DOHH2 (cell line): Measurements from ENCODE around the gene ROR2.

Experiments used
- H3F3A ChIP-seq: fragments of 200-600 bp; sonication (generic), shearing (Covaris generic); 2 replicates; pipeline ENCODE4 v1.6.0; 2016; ENCODE audit warnings: antibody characterized with exemption, mild to moderate bottlenecking; ENCODE audit not compliant: control insufficient read depth, insufficient read depth
- H3K27ac ChIP-seq: fragments of 200-600 bp; sonication (generic); 2 replicates; pipeline ENCODE4 v1.5.1; 2014; ENCODE audit warnings: low read depth, mild to moderate bottlenecking, low read length, moderate library complexity
- H3K27me3 ChIP-seq: fragments of 200-600 bp; sonication (generic); 2 replicates; pipeline ENCODE4 v1.6.1; 2014; ENCODE audit warnings: mild to moderate bottlenecking, low read length, mixed read lengths; ENCODE audit not compliant: control insufficient read depth
- H3K36me3 ChIP-seq: fragments of 200-600 bp; sonication (generic); 2 replicates; pipeline ENCODE4 v1.6.1; 2014; ENCODE audit warnings: mild to moderate bottlenecking, low read length, moderate library complexity, mixed read lengths; ENCODE audit not compliant: control insufficient read depth
- H3K4me1 ChIP-seq: fragments of 200-600 bp; sonication (generic); 2 replicates; pipeline ENCODE4 v1.6.1; 2014; ENCODE audit warnings: mild to moderate bottlenecking, low read length, mixed read lengths; ENCODE audit not compliant: control insufficient read depth
- H3K4me2 ChIP-seq: fragments of 200-600 bp; sonication (generic); 2 replicates; pipeline ENCODE4 v1.6.0; 2014; ENCODE audit warnings: mild to moderate bottlenecking, low read length, moderate library complexity
- H3K4me3 ChIP-seq: fragments of 200-600 bp; sonication (generic); 2 replicates; pipeline ENCODE4 v1.5.1; 2014; ENCODE audit warnings: mild to moderate bottlenecking, low read length, mixed read lengths
- H3K79me2 ChIP-seq: fragments of 200-600 bp; sonication (generic); 2 replicates; pipeline ENCODE4 v1.6.1; 2014; ENCODE audit warnings: mild to moderate bottlenecking, low read length, mixed read lengths; ENCODE audit not compliant: control insufficient read depth
- H3K9me2 ChIP-seq: fragments of 200-600 bp; sonication (generic); replicated peaks from 2 replicates; pipeline ENCODE4 v1.6.1; 2014; ENCODE audit warnings: mild to moderate bottlenecking, low read length, mixed read lengths; ENCODE audit not compliant: control insufficient read depth
- H3K9me3 ChIP-seq: fragments of 200-600 bp; sonication (generic); 2 replicates; pipeline ENCODE4 v1.6.1; 2014; ENCODE audit warnings: antibody characterized with exemption, low read length, mixed read lengths; ENCODE audit not compliant: control insufficient read depth, insufficient read depth
- H4K20me1 ChIP-seq: fragments of 200-600 bp; sonication (generic); 2 replicates; pipeline ENCODE4 v1.6.0; 2014; ENCODE audit warnings: low read depth, mild to moderate bottlenecking, antibody characterized with exemption, low read length, moderate library complexity; ENCODE audit not compliant: control insufficient read depth, insufficient read depth
- CTCF ChIP-seq: fragments of 200-600 bp; sonication (generic); IDR thresholded peaks from one replicate; pipeline ENCODE4 v1.5.1; 2014; ENCODE audit warnings: antibody characterized with exemption, mild to moderate bottlenecking, low read depth, low read length; ENCODE audit not compliant: poor library complexity, severe bottlenecking
- EZH2phosphoT487 ChIP-seq: fragments of 200-600 bp; sonication (generic); IDR thresholded peaks from 2 replicates; pipeline ENCODE4 v1.6.1; 2017; ENCODE audit warnings: borderline replicate concordance, mild to moderate bottlenecking, antibody characterized with exemption, low read length, moderate library complexity, mixed read lengths

Gene ROR2

GRCh38 chr9:91832322-91832721 lies 117.7 kb downstream of the ROR2 start:
- Histone ChIP-seq H3K79me2 (no peaks in the 10 kb centered on the region), H4K20me1 (no peaks in the 10 kb centered on the region), H3K4me3 (no peak overlapping the region), H3F3A (no peaks in the 10 kb centered on the region), H3K4me2 (no peak overlapping the region), H3K36me3 (no peaks in the 10 kb centered on the region), H3K9me2 (no peaks in the 10 kb centered on the region), H3K4me1 (no peaks in the 10 kb centered on the region), H3K27ac (no peak overlapping the region), H3K9me3 (no peaks in the 10 kb centered on the region), H3K27me3 (peaks cover 5% of the 10 kb centered on the region; the same call in 1 of the 2 replicates)
- no peak for TF ChIP-seq EZH2phosphoT487
- TF ChIP-seq CTCF = no peak

DNA sequence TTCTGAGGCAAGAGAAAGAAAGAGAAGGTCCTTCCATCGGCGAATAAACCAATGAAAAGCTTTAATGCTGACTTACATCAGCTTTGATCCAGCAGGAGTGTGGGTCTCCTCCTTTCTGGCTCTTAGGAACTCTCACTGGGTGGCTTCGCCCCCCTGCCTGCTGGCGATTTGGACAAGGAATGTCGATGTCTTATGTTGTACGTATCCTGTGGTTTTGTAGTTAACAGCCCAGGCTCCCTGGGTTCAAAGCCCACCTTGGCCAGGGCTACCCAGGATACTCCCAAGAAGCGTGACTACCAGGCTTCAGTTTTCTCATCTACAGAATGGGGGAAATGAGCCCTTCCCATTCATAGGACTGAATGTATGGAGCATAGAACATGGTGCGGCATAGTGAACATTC lies 124.2 kb downstream of the ROR2 start:
- no peaks in the 10 kb centered on the region for H3K9me3 ChIP-seq
- H3K4me1 ChIP-seq = no peaks in the 10 kb centered on the region
- no peaks in the 10 kb centered on the region for H3F3A ChIP-seq
- no peaks in the 10 kb centered on the region; the same call in 1 of the 2 replicates for H3K27me3 ChIP-seq
- no peaks in the 10 kb centered on the region for H4K20me1 ChIP-seq
- H3K36me3 ChIP-seq = no peaks in the 10 kb centered on the region
- H3K9me2 ChIP-seq = no peaks in the 10 kb centered on the region
- TF ChIP-seq EZH2phosphoT487 = no peak
- no peak for TF ChIP-seq CTCF
- H3K4me2 ChIP-seq = no peak overlapping the region
- H3K79me2 ChIP-seq = no peaks in the 10 kb centered on the region
- no peak overlapping the region for H3K4me3 ChIP-seq
- H3K27ac ChIP-seq = no peak overlapping the region

DNA sequence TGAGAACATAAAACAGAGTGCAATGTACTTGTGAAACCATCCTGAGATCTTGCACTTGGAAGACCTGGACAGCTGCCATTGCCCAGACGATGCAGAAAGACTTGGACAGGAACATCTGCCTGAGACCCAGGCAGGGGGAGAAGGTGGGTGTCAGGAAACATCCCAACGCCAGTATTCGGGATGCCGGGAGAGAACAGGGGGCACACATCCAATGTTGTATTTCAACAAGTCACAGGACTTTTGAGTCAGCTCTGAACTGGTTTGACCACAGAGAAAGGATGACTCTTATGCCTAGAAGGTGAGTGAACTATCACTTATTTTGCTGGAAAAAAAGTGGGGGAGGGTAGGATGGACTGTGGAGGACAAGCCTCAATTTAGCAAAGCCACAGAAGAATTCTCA lies 124.6 kb downstream of the ROR2 start:
- H3K27ac ChIP-seq = no peak overlapping the region
- no peaks in the 10 kb centered on the region for H3F3A ChIP-seq
- H4K20me1 ChIP-seq = no peaks in the 10 kb centered on the region
- H3K9me3 ChIP-seq = no peaks in the 10 kb centered on the region
- no peak overlapping the region for H3K4me3 ChIP-seq
- H3K4me2 ChIP-seq = no peak overlapping the region
- no peaks in the 10 kb centered on the region for H3K4me1 ChIP-seq
- no peaks in the 10 kb centered on the region for H3K9me2 ChIP-seq
- H3K36me3 ChIP-seq = no peaks in the 10 kb centered on the region
- no peaks in the 10 kb centered on the region; the same call in 1 of the 2 replicates for H3K27me3 ChIP-seq
- no peak for TF ChIP-seq CTCF
- no peak for TF ChIP-seq EZH2phosphoT487
- no peaks in the 10 kb centered on the region for H3K79me2 ChIP-seq
